Dermis blood vessel endothelial cell (primary cell): ENCODE measurements around the gene ECE2. TPM values are rescaled to one million over a fixed set of nuclear protein-coding genes. Genes with fewer than 3 reads are reported as not detected.
"Not testable (repeated sequence)": the region's sequence is repeated elsewhere in the genome, so short reads cannot be mapped to it uniquely, and the experiment has no call there.

Source experiments
- DNase-seq: peaks from one replicate; pipeline ENCODE4 v3.0.0; 2010
- total RNA-seq: library from RNA; depleted of rRNA; stranded (reverse); fragments of >200 nt; gene quantifications from 2 replicates; pipeline ENCODE4 v1.2.3, GENCODE V29; 2014

Gene ECE2
- total RNA-seq, 1 donor from 2014 or later, result not detected

DNA sequence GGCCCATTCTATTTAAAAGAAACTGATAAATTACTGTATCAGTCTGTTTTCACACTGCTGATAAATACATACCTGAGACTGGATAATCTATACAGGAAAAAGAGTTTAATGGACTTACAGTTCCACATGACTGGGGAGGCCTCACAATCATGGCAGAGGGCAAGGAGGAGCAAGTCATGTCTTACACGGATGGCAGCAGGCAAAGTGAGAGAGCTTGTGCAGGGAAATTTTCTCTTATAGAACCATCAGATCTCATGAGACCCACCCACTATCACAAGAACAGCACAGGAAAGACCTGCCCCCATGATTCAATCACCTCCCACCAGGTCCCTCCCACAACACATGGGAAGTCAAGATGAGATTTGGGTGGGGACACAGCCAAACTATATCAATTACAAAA, 8.6 kb upstream of the ECE2 start:
- not testable (repeated sequence) for DNase-seq

DNA sequence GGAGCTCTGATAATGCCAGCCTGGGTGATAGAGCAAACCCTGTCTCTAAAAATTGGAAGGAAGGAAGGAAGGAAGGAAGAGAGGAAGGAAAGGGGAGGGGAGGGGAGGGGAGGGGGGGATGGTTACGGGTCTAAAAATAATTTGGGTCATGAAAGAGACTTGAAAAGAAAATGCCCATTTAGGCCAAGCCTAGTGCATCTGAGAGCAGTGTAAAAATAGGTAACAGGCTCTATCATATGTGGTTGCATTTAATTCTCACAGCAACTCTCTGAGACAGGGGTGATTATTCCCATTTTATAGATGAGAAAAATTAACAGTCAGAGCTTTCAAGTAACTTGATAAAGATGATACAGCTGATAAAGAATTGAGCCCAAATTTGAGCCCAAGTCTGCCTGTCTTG, 3.6 kb upstream of the ECE2 start:
- no peak for DNase-seq

DNA sequence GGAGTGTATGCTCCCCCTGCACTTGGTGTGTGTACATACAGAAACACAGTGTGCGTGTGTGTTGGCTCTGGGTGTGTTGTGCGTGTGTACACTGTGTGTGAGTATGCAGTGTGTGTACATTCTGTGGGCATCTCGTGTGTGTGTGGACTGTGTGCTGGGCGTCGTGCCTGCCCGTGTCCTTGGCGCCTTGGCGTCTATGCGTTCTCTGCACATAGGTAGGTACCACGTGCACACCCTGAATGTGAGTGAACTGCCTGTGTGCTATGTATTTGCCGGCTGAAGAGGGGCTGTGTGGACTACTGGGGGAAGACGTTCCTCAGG, 481 bp upstream of the ECE2 start:
- no peak for DNase-seq

DNA sequence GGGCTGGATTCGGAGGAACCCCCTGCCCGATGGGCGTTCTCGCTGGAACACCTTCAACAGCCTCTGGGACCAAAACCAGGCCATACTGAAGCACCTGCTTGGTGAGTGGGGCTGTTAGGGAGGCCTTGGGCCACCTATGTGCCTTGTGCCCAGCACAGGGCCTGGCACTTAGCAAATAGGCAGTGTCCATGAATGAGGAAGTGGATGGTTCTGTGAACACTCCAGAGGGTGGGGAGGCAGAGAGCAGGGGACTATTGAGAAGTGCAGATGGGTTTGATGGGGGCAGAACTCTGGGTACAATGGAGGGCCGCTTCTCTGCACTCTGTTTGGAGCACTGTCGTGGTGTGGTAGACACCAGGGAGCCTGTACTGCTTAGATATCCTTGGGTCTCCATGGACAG, 1.5 kb downstream of the ECE2 start:
- no peak for DNase-seq

DNA sequence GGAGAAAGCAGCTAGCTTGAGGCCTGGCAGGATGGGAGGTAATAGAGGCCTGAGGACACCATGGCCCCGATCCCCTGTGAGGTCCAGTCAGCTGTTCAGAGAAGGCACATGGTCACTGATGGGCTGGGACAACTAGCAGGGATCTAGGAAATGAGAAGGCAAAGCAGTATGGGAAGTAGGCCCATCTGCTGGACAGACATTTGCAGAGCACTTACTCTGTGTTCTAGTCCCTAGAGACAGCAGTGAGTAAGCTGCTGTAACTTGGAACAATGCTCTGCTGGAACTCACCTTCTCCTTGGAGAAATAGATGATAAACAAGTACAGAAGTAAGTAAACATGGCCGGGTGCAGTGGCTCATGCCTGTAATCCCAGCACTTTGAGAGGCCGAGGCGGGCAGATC, 7.1 kb downstream of the ECE2 start:
- DNase-seq, result no peak

DNA sequence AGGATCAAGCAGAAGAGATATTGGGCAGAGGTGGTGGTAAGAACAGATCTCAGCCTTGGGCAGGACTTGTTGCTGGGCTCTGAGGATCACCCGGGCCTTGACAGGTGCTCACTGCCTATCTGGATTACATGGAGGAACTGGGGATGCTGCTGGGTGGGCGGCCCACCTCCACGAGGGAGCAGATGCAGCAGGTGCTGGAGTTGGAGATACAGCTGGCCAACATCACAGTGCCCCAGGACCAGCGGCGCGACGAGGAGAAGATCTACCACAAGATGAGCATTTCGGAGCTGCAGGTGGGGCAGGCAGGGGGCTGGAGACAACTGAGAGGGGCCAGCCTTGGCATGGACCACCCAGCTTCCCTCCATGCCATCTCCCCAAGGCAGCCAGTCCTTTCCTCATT, 7.9 kb downstream of the ECE2 start:
- no peak for DNase-seq

DNA sequence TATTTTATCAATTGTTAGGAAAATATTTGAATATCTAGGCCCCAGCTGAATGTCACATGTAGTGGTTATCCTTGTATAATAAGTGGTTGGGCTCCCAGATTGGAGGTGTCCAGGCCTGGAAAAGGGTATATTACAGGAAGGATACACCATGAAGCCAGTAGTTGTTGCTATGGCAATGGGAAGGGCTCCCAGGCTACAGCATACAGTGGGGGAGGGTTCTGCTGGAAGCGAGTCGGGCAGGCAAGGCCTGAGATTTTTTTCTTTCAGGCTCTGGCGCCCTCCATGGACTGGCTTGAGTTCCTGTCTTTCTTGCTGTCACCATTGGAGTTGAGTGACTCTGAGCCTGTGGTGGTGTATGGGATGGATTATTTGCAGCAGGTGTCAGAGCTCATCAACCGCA, 8.9 kb downstream of the ECE2 start:
- peak; percentile 91 for DNase-seq

DNA sequence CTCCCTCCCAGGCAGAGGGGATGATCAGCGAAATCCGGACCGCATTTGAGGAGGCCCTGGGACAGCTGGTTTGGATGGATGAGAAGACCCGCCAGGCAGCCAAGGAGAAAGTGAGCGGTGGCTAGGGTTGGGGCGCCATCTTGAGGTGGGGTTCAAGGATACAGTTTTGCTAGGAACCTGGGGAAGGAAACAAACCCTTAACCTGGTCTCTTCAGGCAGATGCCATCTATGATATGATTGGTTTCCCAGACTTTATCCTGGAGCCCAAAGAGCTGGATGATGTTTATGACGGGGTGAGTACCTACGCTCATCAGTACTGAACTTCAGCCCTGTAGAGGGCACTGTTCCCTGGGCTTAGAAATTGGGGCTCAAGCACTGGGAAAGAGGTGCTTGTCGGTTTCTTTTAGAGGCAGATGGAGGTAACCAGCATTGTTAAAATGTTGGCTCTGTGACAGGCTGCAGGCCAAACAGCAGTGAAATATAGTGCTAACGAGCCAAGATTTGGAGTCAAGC, 13.7 kb downstream of the ECE2 start:
- peak; percentile 72 for DNase-seq

DNA sequence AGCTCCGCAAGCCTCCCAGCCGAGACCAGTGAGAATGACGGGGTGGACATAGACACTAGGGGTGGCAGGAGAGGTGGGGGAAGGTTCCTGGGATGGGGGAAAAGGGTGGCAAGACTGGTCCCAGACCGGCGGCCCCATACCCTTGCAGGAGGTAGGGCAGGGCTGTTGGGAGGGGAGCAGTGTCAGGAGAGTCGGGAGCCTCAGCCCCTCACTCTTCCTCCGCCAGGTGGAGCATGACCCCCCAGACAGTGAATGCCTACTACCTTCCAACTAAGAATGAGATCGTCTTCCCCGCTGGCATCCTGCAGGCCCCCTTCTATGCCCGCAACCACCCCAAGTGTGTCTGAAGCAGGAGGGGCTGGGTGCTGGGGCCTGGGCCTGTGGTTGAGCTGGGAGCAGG, 14.5 kb downstream of the ECE2 start:
- no peak for DNase-seq

DNA sequence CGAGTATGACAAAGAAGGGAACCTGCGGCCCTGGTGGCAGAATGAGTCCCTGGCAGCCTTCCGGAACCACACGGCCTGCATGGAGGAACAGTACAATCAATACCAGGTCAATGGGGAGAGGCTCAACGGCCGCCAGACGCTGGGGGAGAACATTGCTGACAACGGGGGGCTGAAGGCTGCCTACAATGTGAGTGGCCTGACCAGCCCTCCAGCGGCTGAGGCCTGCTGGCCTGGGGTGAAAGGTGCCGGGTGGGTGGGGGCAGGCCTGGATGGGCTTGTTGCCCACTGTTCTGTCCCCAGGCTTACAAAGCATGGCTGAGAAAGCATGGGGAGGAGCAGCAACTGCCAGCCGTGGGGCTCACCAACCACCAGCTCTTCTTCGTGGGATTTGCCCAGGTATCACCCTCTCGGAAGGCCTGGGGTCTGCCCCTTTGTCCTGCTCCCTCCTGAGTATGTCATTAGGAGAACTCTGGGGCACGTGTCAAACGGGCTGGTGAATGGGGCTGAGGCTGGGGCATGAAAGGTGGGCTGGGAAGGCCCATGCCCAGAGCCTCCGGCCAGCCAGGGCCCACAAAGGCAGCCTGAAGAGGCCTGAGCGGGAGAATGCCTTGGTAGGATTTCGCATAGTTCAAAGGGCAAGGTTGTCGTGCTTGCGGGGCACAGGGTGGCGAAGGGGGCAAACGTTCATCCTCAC, 15.4 kb downstream of the ECE2 start:
- DNase-seq, result no peak

DNA sequence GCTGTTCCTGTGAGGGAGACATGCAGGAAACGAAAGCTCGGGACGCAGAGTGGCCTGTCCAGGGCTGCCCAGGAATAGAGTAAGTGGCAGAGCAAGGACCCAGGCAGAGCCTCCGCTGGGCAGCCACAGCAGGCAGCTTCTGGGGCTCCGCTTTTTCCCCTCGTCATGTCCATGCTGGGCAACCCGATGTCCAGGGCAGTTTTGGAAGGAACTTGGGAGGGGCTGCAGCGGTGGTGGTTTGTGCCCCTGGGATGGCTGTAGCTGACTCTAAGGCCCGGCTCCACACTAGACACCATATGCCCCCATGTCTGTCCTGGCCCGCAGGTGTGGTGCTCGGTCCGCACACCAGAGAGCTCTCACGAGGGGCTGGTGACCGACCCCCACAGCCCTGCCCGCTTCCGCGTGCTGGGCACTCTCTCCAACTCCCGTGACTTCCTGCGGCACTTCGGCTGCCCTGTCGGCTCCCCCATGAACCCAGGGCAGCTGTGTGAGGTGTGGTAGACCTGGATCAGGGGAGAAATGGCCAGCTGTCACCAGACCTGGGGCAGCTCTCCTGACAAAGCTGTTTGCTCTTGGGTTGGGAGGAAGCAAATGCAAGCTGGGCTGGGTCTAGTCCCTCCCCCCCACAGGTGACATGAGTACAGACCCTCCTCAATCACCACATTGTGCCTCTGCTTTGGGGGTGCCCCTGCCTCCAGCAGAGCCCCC, 16.1 kb downstream of the ECE2 start:
- no peak for DNase-seq

DNA sequence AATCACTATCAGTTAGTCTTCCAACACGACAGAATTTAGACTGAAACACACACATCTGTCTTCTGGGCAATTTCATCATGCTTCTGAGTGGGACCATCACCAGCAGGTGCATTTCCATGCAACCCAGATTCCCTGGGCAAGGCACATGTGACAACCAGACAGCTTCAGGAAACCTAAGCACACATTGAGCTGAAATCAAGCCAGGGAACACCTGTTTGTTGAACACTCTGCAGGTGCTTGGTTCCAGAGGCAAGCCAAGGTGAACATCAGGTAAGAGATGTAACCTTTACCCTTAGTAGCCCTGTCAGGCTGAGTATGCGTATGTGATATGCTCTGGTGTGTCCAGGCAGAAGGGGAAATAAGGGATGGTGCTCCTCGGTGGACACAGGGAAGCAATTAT, 19.9 kb downstream of the ECE2 start:
- no peak for DNase-seq

DNA sequence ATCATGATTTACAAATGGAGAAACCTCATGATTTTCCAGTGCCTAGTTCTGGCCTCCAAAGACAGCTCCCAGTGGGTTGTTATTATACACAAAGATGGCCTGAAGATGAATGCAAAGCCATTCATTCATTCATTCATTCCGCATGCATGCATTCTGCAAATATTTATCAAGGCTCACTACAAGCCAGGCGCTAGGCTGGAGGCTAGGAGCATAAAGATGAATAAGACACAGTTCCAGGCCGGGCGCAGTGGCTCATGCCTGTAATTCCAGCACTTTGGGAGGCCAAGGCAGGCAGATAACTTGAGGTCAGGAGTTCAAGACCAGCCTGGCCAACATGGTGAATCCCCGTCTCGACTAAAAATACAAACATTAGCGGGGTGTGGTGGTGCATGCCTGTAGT, 20.8 kb downstream of the ECE2 start:
- DNase-seq, result no peak

DNA sequence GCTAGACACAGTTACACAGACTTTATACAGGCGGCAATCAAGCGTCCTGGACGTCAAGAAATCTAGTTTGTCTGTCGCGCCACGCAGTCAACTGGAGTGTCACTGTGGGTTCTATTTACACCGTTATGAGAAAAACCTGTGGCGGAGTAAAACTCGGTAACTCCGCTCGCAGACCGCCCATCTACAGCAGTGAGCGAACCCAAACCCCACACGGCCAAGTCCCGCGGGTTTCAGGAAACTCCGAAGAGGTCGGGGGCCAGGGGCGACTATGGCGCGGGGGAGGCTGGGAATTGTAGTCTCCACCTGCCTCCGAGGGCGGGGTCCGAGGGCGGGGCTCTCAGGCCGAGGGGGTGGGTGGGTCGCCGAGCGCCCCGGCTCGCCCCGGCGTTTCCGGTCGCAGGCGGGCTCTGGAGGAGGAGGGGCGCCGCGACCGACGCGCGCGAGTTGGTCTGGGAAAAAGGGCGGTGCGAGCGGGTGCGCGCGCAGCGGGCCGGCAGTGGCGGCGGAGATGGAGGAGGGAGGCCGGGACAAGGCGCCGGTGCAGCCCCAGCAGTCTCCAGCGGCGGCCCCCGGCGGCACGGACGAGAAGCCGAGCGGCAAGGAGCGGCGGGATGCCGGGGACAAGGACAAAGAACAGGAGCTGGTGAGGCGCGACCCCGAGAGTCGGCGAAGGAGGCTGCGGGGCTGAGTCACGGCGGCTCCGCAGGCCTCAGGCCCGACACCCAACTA, 23.1 kb downstream of the ECE2 start, which contains the start of gene PSMD2:
PSMD2 (plus strand) TSS at position 483 of the 729 bp plus-strand sequence; CDS start at position 509, 26 bp downstream.
- DNase-seq, result peak; percentile 97

DNA sequence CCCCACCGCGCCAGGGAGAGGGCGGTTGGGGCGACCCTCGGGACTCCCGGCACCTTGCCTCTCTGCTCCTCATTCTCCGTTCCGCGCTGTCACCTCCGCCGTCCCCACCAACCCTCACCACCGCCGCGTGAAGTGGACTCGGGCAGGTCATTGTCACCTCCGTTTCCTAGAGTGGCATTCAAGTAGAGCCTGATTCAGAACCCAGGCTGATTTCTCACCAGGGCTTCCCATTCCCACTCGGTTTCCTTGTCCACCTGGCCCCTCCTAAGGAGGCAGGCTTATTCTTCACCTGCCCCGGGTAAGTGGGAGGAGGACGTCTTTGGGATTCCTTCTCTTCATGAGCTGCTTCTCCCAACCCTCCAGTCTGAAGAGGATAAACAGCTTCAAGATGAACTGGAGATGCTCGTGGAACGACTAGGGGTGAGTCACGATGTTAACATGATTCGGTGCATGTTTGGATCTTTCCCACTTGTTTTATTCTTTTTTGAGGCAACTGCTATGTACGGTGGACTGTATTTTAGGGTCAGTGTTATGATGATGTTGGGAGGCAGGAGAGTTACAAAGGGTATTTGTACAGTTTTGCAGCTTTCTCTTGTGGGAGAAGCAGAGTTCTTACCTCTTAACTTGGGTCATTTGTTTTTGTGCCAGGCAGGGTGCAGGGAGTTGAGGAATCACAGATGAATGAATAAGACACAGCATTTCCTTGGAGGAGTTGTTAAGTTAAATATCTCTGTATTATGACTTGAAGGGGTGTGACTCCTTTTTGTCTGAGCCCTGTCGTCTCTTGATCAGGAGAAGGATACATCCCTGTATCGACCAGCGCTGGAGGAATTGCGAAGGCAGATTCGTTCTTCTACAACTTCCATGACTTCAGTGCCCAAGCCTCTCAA, 23.9 kb downstream of the ECE2 start:
- DNase-seq, result peak; percentile 51

DNA sequence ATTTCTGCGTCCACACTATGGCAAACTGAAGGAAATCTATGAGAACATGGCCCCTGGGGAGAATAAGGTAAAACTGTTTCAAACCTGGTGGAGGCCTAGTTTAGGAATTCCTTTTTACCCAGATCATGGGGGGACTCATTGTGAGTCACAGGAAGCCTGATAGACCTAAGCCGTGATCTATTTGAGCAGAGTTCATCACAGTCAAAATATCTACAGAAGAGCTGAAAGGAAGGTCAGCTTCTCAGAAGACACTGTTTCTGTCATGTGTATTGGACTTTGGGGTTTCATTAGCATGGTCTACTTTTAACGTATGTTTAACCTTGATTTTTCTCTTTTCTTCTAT, 24.5 kb downstream of the ECE2 start:
- DNase-seq, result peak; percentile 60

DNA sequence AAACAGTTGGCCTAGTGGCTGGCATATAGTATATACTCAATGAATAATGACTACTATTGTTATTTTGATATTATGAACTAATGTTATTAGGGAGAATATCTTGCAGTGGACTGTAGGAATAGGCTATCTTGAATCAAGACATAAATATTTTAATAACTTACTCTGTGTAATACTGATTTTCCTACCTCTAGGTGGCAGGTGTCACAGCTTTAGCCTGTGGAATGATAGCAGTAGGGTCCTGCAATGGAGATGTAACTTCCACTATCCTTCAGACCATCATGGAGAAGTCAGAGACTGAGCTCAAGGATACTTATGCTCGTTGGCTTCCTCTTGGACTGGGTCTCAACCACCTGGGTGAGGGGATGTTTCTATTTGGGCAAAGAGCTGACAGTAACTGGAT, 29.8 kb downstream of the ECE2 start:
- peak; percentile 59 for DNase-seq

DNA sequence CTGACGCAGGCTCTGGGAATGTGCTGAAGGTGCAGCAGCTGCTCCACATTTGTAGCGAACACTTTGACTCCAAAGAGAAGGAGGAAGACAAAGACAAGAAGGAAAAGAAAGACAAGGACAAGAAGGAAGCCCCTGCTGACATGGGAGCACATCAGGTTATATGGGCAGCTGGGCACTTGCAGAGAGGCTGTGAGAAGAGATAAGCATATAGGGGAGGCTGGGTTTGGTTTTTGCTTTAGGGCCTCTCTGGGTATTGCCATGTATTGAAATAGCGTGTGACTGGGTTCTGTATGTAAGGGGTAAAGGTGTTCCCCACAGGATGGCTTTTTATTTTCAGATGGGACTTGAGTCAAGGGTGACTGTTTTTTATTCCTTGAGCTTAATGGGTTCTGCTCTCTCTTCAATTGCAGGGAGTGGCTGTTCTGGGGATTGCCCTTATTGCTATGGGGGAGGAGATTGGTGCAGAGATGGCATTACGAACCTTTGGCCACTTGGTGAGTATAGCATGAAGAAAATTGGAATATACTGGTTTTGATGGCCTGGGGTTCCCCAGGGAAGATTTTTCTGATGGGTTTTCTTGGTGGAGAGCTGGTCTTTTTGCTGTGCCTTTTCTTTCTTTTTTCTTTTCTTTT, 30.6 kb downstream of the ECE2 start:
- DNase-seq, result no peak

DNA sequence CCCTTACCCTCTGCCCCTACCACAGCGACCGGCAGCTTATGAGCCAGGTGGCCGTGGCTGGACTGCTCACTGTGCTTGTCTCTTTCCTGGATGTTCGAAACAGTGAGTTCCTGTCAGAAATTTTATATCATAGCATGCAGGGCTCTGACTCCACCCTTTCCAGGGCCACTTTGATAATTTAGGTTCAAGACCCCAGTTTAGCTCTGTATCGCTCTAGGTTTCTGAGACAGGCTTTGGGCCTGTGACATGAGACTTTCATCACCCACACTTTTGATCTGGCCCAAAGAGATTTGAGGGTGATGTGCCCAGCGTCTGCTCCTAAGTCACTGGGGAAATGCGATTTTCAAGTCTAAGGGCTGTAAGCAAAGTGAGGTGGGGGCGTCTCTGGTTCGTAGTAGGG, 32.1 kb downstream of the ECE2 start:
- no peak for DNase-seq

DNA sequence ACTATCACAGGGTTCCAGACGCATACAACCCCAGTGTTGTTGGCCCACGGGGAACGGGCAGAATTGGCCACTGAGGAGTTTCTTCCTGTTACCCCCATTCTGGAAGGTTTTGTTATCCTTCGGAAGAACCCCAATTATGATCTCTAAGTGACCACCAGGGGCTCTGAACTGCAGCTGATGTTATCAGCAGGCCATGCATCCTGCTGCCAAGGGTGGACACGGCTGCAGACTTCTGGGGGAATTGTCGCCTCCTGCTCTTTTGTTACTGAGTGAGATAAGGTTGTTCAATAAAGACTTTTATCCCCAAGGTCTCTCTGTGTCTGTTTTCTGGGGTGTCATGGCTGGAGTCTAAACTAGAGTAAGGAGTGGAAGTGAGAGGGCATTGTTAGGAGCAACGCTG, 32.9 kb downstream of the ECE2 start:
- DNase-seq, result no peak

DNA sequence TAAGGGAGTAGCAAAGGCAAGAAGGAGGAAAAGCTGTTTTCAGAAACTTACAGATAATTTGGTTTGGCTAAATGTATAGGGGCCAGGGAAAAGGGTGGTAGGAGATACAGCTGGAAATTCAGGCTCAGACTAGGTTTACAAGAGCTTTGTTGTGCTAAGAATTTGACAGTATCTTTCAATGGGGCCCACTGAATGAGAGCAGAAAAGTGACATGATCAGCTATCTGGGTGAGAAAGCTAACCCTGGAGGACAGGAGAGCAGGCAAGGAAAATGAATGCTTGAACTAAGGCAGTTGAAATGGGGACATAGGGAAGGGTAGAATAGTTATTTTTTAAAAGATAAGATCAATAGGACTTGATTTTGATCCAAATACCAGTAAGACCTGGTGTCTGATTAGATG, 35.8 kb downstream of the ECE2 start:
- no peak for DNase-seq

DNA sequence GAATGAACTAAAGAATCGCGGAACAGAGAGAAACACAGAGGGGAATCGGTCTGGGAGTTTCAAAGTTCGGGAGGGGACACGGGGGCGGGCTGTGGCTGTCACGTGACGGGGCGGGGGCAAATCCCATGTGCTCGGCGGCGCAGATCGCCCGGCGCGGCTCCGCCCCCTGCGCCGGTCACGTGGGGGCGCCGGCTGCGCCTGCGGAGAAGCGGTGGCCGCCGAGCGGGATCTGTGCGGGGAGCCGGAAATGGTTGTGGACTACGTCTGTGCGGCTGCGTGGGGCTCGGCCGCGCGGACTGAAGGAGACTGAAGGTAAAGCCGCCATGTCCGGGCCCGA, 38.5 kb downstream of the ECE2 start, which contains the start of gene EIF4G1:
EIF4G1 (plus strand) TSS at position 244 of the 337 bp plus-strand sequence. CDS start 1,191 bp downstream, outside the sequence.
- DNase-seq, result peak; percentile 97
